Spleen (tissue), 7 donors: ENCODE results near the gene F2RL3.

Experiments
- POLR2AphosphoS5 ChIP-seq, 3 donors: sonication (generic); formaldehyde crosslinking; IDR thresholded peaks; one replicate each; pipeline ENCODE4 v1.5.1; 2017; ENCODE audit warnings: antibody characterized with exemption in 3 of 3
- TF ChIP-seq, protein P1 (sequence below), 11 experiments: fragments of 200-600 bp in 7 of 11; fragments of 450-650 bp in 4 of 11; sonication (generic) in 4 of 11; IDR thresholded peaks in 8 of 11; conservative IDR thresholded peaks in 3 of 11; 1 replicate in 7 of 11; 2 replicates in 4 of 11; pipeline versions ENCODE4 v1.4.0 to v1.8.0; 2016 to 2021; ENCODE audit warnings: antibody characterized with exemption in 11 of 11, inconsistent platforms in 4 of 11, mild to moderate bottlenecking in 1 of 11
- donor health status: DM: no; HTN: no; CAD: no; lungs with moderate emphysema.
- donor health status: DM: no; HTN: no; CAD: no.
- donor health status: DM: no; HTN: no; CAD: no.

DNA sequence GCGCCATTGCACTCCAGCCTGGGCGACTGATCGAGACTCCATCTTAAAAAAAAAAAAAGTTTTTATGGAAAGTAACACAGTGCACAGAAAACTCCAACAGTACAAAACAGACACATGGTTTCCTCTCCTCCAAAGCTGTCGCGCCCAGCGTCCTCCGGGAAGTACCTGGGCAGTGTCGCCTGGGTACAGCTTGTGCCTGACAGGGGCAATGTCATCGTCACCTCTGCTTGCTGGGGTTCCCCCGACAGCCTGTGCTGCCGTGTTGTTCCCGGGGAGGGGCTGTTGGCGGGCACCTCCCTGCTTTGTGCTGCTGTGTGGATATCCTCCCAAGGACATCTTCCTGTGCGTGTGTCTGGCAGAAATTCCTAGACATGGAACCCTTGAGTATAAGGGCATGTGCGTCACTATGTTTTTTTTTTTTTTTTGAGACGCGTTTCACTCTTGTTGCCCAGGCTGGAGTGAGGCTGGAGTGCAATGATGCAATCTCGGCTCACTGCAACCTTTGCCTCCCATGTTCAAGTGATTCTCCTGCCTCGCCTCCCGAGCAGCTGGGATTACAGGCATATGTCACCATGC is 2.4 kb upstream of the F2RL3 start:
- TF ChIP-seq, protein P1, sequence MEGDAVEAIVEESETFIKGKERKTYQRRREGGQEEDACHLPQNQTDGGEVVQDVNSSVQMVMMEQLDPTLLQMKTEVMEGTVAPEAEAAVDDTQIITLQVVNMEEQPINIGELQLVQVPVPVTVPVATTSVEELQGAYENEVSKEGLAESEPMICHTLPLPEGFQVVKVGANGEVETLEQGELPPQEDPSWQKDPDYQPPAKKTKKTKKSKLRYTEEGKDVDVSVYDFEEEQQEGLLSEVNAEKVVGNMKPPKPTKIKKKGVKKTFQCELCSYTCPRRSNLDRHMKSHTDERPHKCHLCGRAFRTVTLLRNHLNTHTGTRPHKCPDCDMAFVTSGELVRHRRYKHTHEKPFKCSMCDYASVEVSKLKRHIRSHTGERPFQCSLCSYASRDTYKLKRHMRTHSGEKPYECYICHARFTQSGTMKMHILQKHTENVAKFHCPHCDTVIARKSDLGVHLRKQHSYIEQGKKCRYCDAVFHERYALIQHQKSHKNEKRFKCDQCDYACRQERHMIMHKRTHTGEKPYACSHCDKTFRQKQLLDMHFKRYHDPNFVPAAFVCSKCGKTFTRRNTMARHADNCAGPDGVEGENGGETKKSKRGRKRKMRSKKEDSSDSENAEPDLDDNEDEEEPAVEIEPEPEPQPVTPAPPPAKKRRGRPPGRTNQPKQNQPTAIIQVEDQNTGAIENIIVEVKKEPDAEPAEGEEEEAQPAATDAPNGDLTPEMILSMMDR (IDR thresholded peaks at IDR 0.05 in 8 of 11, conservative IDR thresholded peaks at IDR 0.05 in 3 of 11) = no peak
- TF ChIP-seq POLR2AphosphoS5 (IDR thresholded peaks at IDR 0.05) = peak; percentile 84 to 90 (median 89)
